Measurements from ENCODE around the gene FTCDNL1.

GRCh38 chr2:199804831-199805230 is 46.2 kb downstream of the FTCDNL1 start:
- TF ChIP-seq CTCF (IDR thresholded peaks at IDR 0.05) (no peak), POLR2A (IDR thresholded peaks at IDR 0.05) (no peak)

Measured in body of pancreas (tissue), 4 donors.